Heart left ventricle (tissue), 16 donors: ENCODE measurements around the gene SYCP2L. TPM values are rescaled to one million over a fixed set of nuclear protein-coding genes. Genes with fewer than 3 reads are reported as not detected.

Experiments used
- ATAC-seq, 4 donors: fragments of 200-7000 bp; cut with Tn5 transposase; one replicate each; pipeline ENCODE4 v1.9.1; 2020 to 2022; ENCODE audit warnings: moderate library complexity in 4 of 4, mild to moderate bottlenecking in 3 of 4, moderate number of reproducible peaks in 1 of 4
- DNase-seq, 5 donors: peaks; one replicate each; pipeline ENCODE4 v3.0.0-alpha.2; 2020
- H3K27ac ChIP-seq, 12 donors: fragments of 200-600 bp; sonication (generic) in 4 of 12; one replicate each; pipeline versions ENCODE4 v1.5.0 to v1.8.0; 2016 to 2022; ENCODE audit warnings: mild to moderate bottlenecking in 2 of 12
- H3K27me3 ChIP-seq, 9 donors: fragments of 200-600 bp; sonication (generic) in 2 of 9; one replicate each; pipeline versions ENCODE4 v1.5.1 to v1.8.0; 2016 to 2022; ENCODE audit warnings: mild to moderate bottlenecking in 3 of 9
- H3K36me3 ChIP-seq, 9 donors: fragments of 200-600 bp; sonication (generic) in 2 of 9; one replicate each; pipeline versions ENCODE4 v1.5.0 to v1.8.0; 2018 to 2022; ENCODE audit warnings: mild to moderate bottlenecking in 2 of 9
- H3K4me1 ChIP-seq, 12 donors: fragments of 200-600 bp; sonication (generic) in 4 of 12; one replicate each; pipeline versions ENCODE4 v1.5.0 to v1.8.0; 2016 to 2022; ENCODE audit warnings: mild to moderate bottlenecking in 3 of 12
- H3K4me3 ChIP-seq, 12 donors: fragments of 200-600 bp; sonication (generic) in 4 of 12; one replicate each; pipeline versions ENCODE4 v1.5.0 to v1.8.0; 2017 to 2022; ENCODE audit warnings: mild to moderate bottlenecking in 9 of 12, moderate library complexity in 4 of 12
- H3K9me3 ChIP-seq, 12 donors: fragments of 200-600 bp; sonication (generic) in 4 of 12; one replicate each; pipeline versions ENCODE4 v1.5.0 to v1.8.0; 2016 to 2022; ENCODE audit warnings: mild to moderate bottlenecking in 1 of 12
- POLR2A ChIP-seq, 2 donors: fragments of 450-650 bp; IDR thresholded peaks; one replicate each; pipeline ENCODE4 v1.6.1; 2017; ENCODE audit warnings: antibody characterized with exemption in 2 of 2, mild to moderate bottlenecking in 2 of 2, moderate library complexity in 2 of 2
- WGBS, 4 donors: extraction: QIAGEN DNeasy Blood & Tissue Kit in 2 of 4; methylation state at CpG; one replicate each; pipeline versions ENCODE4 v1.1.5 to v1.1.7; 2013 to 2018; 5-methylcytosine and 5-hydroxymethylcytosine counted together
- intact Hi-C, 10 donors: fragments of 100-400 bp; cut with DNase I; formaldehyde crosslinking; loops; one replicate each; pipeline versions ENCODE4 v1.11.1 to v1.14.2; 2022
- polyA plus RNA-seq, 2 donors: library from polyadenylated mRNA; stranded (reverse); fragments of 200-250 nt; gene quantifications; one replicate each; pipeline ENCODE4 v1.2.3, GENCODE V29; 2013
- total RNA-seq, 9 donors: library from RNA; depleted of rRNA in 2 of 9; stranded (reverse); fragments of >200 nt in 2 of 9; fragmentation: NEBNext Ultra II Directional in 3 of 9; extraction: Animal tissue kit (Norgen Biotek cat#: 25700) in 3 of 9; gene quantifications; one replicate each; pipeline versions ENCODE4 v1.1.0 to v1.2.4, GENCODE V29; 2016 to 2023
- TF ChIP-seq, protein P1 (sequence below), 12 donors: fragments of 200-600 bp; sonication (generic) in 4 of 12; IDR thresholded peaks; one replicate each; pipeline versions ENCODE4 v1.5.0 to v1.8.0; 2018 to 2022; ENCODE audit warnings: antibody characterized with exemption in 12 of 12, mild to moderate bottlenecking in 5 of 12
- donor health status: ischemic (EF 13 %, LVEDD 7.1; RV severe dilation, severe dysfunction).
- donor health status: healthy with polysubstance abuse.
- donor health status: DM: no; HTN: yes; CAD: no.
- donor health status: DM: no; HTN: no; CAD: no.
- donor health status: ischemic (EF 25% LVEDD 6.9; RV normal size, moderate dysfunction).
- donor health status: ischemic (EF 25% LVEDD 5.7; RV mildly dilated, moderate dysfunction).
- donor health status: healthy.
- donor health status: DM: yes; HTN: yes; CAD: no.
- donor health status: ischemic (EF 35%, LVEDD 5.7; RV mildly dilated, moderate dysfunction).
- donor health status: nonischemic (EF 11% LVEDD 7.7; RV severe dilation, severe dysfunction).
- donor health status: DM: yes; HTN: yes; CAD: no.
- donor health status: PGD.
- donor health status: ischemic (EF 29% LVEDD 5.4; RV normal size, mild dysfunction).
- donor health status: nonischemic (EF 23%, LVEDD 6.1; RV moderate dilation, normal function).

Gene SYCP2L
- total and polyA plus RNA-seq, 11 donors, result 0.10 to 1.3 (median 0.50) TPM; not detected in 1

GRCh38 chr6:10891960-10892359, 5.1 kb downstream of the SYCP2L start:
- intact Hi-C loops, result no loop called here
- 83 to 91% (median 88%) methylated on average over 5 of the region's 5 CpGs for WGBS, 4 donors
- no peak for ATAC-seq

DNA sequence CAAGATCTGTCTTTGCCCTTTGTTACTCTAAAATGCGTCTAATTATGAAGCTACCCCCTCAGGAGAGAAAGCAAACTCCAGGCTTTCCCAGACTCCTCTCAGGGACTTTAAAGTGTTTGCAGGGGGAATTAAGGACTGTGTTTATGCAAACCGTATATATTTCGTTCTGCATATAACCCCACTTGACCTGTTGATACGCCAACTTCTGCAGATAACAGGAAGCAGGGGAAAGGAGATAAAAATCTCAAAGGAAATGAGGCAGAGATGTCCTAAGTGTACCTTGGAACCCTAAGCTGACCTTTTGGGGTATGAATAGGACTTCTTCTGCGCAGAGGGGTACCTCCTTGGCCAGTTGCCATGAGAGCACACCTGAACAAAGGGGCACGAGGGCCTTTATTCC, 8.1 kb downstream of the SYCP2L start:
- Histone ChIP-seq H3K36me3 (no peaks in the 10 kb centered on the region), H3K9me3 (peaks cover 0 to 11% (median 5%) of the 10 kb centered on the region in 12 donors), H3K27ac (no peak overlapping the region), H3K4me3 (no peak overlapping the region), H3K4me1 (peaks cover 0 to under 1% (median 0%) of the 10 kb centered on the region in 12 donors), H3K27me3 (no peaks in the 10 kb centered on the region)
- WGBS, 4 donors, result 47 to 50% (median 49%) methylated on average over 6 of the region's 6 CpGs
- intact Hi-C loops, result no loop called here
- DNase-seq, result no peak
- TF ChIP-seq, protein P1, sequence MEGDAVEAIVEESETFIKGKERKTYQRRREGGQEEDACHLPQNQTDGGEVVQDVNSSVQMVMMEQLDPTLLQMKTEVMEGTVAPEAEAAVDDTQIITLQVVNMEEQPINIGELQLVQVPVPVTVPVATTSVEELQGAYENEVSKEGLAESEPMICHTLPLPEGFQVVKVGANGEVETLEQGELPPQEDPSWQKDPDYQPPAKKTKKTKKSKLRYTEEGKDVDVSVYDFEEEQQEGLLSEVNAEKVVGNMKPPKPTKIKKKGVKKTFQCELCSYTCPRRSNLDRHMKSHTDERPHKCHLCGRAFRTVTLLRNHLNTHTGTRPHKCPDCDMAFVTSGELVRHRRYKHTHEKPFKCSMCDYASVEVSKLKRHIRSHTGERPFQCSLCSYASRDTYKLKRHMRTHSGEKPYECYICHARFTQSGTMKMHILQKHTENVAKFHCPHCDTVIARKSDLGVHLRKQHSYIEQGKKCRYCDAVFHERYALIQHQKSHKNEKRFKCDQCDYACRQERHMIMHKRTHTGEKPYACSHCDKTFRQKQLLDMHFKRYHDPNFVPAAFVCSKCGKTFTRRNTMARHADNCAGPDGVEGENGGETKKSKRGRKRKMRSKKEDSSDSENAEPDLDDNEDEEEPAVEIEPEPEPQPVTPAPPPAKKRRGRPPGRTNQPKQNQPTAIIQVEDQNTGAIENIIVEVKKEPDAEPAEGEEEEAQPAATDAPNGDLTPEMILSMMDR (IDR thresholded peaks at IDR 0.05), result no peak
- no peak for TF ChIP-seq POLR2A (IDR thresholded peaks at IDR 0.05)
- ATAC-seq, result no peak

More at GRCh38 chr6:10891960-10892359, 5.1 kb downstream of the SYCP2L start:
- Histone ChIP-seq H3K27me3 (peaks cover 0 to 16% (median 6%) of the 10 kb centered on the region in 9 donors), H3K4me1 (peaks cover 0 to 10% (median 0%) of the 10 kb centered on the region in 12 donors), H3K27ac (no peak overlapping the region), H3K4me3 (no peak overlapping the region), H3K9me3 (peaks cover 0 to 11% (median 5%) of the 10 kb centered on the region in 12 donors), H3K36me3 (no peaks in the 10 kb centered on the region)
- TF ChIP-seq POLR2A (IDR thresholded peaks at IDR 0.05), result no peak
- TF ChIP-seq, protein P1 (IDR thresholded peaks at IDR 0.05), result no peak
- no peak for DNase-seq

DNA sequence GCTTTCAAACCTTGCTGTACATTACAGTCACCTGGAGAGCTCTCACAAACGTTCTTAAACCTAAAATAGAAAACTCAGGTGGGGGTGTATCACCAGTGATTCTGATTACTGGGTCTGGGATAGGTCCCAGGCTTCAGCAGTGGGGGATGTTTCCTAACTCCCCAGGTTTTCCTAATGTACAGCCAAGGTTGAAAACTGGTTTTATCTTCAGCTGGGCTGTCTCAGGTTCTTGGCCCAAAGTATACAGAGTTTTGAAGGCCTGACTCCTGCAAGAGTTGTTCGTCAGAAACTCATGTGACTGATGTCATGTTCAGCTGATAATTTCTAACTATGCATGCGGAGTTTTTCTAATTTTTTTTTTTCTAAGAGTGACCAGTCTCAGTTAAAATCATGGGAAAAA, 9.8 kb downstream of the SYCP2L start:
- Histone ChIP-seq H3K9me3 (no peaks in the 10 kb centered on the region), H3K27ac (no peak overlapping the region), H3K4me1 (no peaks in the 10 kb centered on the region), H3K36me3 (no peaks in the 10 kb centered on the region), H3K4me3 (no peak overlapping the region), H3K27me3 (no peaks in the 10 kb centered on the region)
- intact Hi-C loops, result no loop called here
- TF ChIP-seq, protein P1 (IDR thresholded peaks at IDR 0.05), result no peak
- TF ChIP-seq POLR2A (IDR thresholded peaks at IDR 0.05), result no peak
- 56 to 70% (median 60%) methylated on average over 3 of the region's 3 CpGs for WGBS, 4 donors
- no peak for DNase-seq
- no peak for ATAC-seq

DNA sequence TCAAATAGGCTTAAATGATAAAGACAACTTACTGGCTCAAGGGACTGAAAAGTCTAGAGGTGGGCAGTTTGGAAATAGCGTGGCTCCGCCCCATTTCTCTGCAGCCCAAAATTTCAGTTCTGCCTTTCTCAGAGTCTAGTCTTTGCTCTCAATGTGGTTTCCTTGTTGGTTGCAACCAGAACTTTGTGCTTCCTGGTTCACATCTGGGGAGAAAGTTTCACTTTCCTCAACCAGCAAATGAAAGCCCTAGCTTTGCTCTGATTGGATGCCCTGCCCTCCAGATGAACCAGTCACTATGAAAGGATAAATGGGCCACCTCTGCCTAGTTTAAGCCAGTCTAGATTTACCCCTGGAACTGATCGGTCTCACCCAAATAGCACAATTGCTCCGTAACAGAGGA, 14.9 kb downstream of the SYCP2L start:
- intact Hi-C loops, result no loop called here
- WGBS, 4 donors, result 84 to 93% (median 91%) methylated on average over 4 of the region's 4 CpGs
- Histone ChIP-seq H3K9me3 (no peaks in the 10 kb centered on the region), H3K27ac (peak overlapping the region in 1 of 12 donors; percentile 4), H3K4me1 (no peaks in the 10 kb centered on the region), H3K36me3 (no peaks in the 10 kb centered on the region), H3K27me3 (no peaks in the 10 kb centered on the region), H3K4me3 (no peak overlapping the region)
- DNase-seq (no peak), ATAC-seq (no peak)
- TF ChIP-seq POLR2A (IDR thresholded peaks at IDR 0.05), result no peak
- TF ChIP-seq, protein P1 (IDR thresholded peaks at IDR 0.05), result no peak
